Measurements from ENCODE around the gene WDR35.
"Not testable (repeated sequence)": the region's sequence is repeated elsewhere in the genome, so short reads cannot be mapped to it uniquely, and the experiment has no call there.

WDR35 gene

DNA sequence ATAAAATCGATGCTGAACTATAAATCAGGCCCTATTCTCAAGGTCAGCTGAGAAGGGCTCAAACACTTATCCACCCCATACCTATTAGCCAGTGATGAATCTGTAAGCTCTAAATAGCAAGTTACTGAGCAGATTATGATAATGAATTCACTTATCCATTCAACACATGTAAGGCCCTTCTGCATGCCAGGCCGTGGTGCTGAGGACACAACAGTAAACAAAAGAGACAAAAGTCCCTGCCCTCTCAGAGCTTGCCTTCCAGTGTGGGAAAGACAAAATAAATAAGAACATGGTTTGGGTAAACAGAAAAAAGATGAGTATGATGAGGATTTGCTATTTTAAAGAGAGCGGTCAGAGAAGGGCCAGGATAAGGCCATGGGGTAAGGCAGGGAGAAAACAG is 99.8 kb downstream of the WDR35 start:
- no peak for DNase-seq

- DNase-seq = no peak
Measured at GRCh38 chr2:19888831-19889230, 101.1 kb downstream of the WDR35 start.

DNA sequence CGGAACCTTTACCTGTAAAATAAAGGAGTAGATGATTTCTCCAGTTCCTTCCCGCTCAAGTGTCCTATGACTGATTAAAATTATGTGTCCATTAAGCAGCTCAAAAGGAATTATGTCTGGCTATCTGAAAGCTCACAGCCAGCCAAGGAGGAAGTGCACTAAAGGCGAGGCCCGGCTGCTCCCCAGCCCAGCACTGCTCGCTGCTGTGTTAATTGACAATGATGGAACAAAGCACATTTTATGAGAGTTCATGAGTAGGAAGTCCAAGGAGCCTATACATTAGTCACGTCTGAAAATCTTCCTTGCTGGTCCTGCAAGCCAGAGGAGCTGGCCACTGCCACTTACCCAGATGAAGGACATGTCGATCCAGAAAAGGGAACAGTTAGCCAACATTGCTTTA is 102.4 kb downstream of the WDR35 start:
- DNase-seq = no peak

DNA sequence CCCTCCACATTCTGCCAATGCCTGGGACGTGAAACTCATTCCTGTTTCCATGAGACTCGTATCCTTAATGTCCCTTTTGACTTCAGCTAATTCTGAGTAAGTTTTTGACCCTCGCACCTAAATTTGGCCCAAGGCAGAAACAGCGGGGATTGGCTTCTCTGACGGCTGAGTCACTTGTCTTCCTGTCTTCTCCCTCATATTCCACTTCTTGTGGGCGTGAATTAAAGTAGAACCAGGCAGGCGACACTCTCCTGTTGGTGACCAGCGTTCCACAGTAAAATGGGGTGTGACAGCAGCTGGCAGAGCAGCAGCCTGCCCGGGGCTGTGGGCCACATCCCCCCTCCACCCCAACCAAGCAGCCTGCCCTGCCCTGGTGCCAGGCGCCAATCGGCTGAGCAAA is 103.6 kb downstream of the WDR35 start:
- no peak for DNase-seq

DNA sequence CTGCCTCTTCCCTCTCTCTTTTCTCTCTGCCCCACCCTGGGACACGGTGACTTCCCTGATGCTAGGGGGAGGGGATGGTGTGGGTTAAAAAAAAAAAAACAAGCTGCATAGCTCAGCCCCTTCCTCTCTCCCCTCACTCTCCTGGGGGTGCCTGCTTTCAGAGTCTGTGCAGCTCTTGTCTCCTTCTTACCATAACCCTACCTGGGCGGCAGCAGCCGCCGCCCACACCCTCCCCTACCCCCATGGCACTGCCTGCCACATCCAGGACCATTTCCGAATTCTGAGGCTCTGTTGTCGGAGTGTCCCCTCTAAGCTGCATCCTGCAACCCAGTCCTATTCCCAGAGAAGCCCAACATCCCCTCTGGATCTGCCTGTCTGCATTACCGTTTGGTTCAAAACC is 104.1 kb downstream of the WDR35 start:
- no peak for DNase-seq

DNA sequence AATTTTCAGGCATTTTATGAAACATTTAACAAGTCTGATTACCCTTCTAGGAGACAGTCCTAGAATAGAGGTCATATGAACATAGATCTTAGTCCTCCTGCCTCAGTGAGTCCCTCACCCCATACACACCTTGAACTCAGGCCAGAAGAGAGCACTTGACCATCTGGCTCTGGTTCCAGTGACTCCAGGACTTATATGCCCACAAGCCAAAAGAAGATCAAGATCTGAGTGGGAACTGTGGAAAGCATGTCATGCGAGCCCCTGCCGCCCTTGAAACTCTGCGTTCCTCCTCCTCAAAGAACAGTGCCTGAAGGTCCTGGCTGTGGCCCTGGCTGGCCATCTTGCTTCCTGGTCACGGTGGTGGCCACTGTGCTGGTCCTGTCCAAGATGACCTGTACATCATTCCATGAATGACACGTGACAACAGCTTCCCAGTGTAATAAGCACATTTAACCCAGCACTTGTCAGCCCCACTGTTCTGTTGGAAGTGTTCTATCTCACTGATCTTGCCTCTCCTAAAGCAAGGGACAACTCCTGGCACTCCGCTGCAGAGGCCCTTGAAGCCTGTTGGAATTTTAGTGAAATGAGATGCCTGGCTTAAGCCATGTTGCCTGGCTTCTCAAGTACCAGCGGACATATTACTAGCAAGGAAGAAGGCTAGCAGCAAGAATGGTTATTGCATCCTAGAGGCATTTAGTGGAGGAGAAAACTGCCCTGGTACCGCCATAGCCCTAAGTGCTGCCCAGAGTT is 105.8 kb downstream of the WDR35 start:
- DNase-seq = no peak

DNA sequence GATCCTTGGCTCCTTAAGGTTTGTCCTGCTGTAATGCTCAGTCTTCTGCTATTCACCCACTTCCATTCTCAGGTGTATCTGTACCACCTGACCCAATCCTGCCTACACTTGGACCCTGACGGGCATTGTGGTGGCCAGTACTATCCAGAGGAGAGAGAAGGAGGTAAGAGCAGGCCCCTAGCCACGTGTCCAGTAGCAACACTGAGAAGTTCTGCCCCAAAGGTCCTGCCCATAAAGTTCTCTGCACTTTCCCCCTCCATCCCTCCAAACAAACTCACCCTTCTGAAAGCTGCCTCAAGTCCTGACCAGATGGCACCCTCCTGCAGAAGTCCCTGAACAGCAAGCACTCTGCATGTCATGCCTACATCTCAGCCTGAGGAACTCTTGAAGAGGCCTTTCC is 106.4 kb downstream of the WDR35 start:
- no peak for DNase-seq

GRCh38 chr2:19882286-19882685 is 107.6 kb downstream of the WDR35 start:
- no peak for DNase-seq

- no peak for DNase-seq
Measured at GRCh38 chr2:19881908-19882265, 108.0 kb downstream of the WDR35 start.

- no peak for DNase-seq
Measured at GRCh38 chr2:19881221-19881907, 108.5 kb downstream of the WDR35 start.

GRCh38 chr2:19880191-19880590 is 109.7 kb downstream of the WDR35 start:
- not testable (repeated sequence) for DNase-seq

DNA sequence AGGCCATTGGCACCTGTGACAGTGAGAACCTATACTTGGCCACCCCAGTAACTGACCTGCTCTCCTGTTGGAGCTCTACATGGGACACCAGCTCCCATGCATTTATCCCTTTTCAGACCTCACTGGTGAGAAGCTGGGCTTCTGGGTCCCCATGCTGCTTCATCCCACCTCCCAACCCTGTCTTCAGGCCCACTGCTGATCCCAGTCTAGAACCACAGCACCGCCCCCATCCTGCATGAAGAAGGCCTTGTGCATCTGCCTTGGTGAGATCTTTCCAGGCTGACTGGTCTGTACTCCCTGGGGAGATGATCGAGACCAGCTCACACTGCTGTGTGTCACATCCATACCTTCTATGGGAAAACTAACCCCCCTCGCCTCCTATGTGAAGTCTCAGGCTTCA is 110.8 kb downstream of the WDR35 start:
- no peak for DNase-seq

- DNase-seq = no peak
Measured at GRCh38 chr2:19878268-19879046, 111.4 kb downstream of the WDR35 start.

- DNase-seq = no peak
Measured at GRCh38 chr2:19876751-19877150, 113.2 kb downstream of the WDR35 start.

DNA sequence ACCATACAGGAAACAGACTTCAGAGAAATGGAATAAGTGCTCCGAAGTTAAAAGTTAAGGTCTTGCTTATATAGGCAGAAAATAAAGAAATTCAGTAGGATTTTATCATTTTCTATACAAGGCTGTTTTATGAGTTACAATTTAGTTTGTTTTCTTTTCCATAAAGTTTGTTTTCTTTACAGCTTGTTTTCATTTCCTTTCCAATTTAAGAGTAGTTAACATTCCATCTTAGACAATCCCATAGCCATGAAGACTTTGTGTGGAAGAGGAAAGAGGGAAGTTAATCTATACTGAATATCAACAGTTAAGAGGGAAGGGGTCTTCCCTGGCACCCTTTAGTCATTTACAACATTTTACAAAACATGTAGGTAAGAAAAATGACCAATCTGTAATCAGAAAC is 114.6 kb downstream of the WDR35 start:
- no peak for DNase-seq

- DNase-seq = no peak
Measured at GRCh38 chr2:19874726-19875125, 115.2 kb downstream of the WDR35 start.

DNA sequence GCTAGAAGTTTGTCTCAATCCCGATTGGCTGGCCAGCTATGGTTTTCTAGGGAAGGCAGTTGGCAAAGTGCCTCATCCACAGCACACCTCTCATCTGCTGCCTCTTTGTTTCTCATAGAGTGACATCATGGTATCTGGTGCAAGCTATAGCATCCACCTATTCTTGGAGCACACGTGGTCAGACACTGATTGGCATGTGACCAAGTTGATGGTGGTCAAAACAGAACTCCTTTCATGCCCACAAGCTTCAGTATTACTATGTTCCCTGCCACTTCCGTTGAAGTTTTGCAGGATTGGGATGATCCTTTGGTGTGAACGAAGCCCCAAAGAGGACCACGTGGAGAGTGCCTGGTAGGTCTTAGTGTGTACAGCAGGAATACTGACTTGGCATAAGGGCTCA is 116.9 kb downstream of the WDR35 start:
- DNase-seq = no peak

DNA sequence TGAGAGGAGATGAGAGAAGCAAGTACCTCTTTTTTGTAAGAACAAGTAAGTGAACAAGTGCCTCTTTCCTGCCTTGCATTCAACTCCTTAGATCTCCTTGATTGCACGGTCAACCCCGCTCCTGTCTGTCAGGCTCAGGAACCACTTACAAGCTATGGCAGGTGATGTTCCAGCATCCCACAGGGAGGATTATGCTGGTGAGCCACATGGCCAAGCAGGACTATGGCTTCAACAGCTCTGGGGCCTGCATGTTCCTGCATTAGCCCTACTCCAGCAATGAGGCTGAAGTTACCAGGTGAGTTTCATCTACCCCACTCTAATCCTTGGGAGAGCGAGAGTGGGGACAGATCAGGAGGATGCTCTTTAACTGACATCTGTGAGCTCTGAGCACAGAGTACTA is 117.6 kb downstream of the WDR35 start:
- no peak for DNase-seq

DNA sequence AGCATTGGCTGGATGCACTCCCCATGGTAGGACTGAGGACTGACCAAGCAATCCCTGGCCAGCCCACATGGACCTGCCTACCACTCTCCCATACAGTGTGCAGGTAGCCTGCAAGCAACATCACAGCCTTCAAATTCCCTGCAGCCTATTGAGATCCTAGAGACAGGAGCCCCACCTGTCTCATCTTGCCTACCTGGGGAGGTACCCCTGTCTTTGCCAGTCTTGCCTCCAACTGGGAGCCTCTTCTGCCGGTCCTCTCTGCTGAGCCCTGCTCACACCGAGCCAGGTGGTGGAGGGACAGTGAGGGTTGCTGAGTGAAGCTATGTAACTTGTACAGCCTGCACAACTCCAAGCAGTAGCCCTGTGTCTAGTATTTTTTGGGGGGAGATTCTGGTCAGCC is 118.1 kb downstream of the WDR35 start:
- no peak for DNase-seq

GRCh38 chr2:19870792-19871191 is 119.1 kb downstream of the WDR35 start:
- no peak for DNase-seq

- no peak for DNase-seq
Measured at GRCh38 chr2:19868701-19869580, 121.0 kb downstream of the WDR35 start.

GRCh38 chr2:19868224-19868623 is 121.7 kb downstream of the WDR35 start:
- no peak for DNase-seq

GRCh38 chr2:19866771-19867170 is 123.1 kb downstream of the WDR35 start:
- DNase-seq = no peak
